PC-3 (cell line): ENCODE results near the gene RFX1.

Source experiments
- CTCF ChIP-seq: fragments of 300-600 bp; sonication (generic); conservative IDR thresholded peaks from 2 replicates; pipeline ENCODE4 v1.5.1; 2017; ENCODE audit warnings: antibody characterized with exemption, low read depth, mild to moderate bottlenecking, low read length
- EZH2 ChIP-seq: fragments of 300-600 bp; sonication (generic); IDR thresholded peaks from one replicate; pipeline ENCODE4 v1.6.1; 2017; ENCODE audit warnings: antibody characterized with exemption, mild to moderate bottlenecking, low read length; ENCODE audit not compliant: unreplicated experiment
- EZH2phosphoT487 ChIP-seq: fragments of 300-600 bp; sonication (generic); IDR thresholded peaks from 2 replicates; pipeline ENCODE4 v1.6.1; 2018; ENCODE audit warnings: mild to moderate bottlenecking, antibody characterized with exemption, low read length, borderline replicate concordance

- TF ChIP-seq EZH2: no peak
- no peak for TF ChIP-seq CTCF
- no peak for TF ChIP-seq EZH2phosphoT487
Observed at GRCh38 chr19:13913352-13913751, 92.8 kb downstream of the RFX1 start.
